Endothelial cell of umbilical vein (primary cell): ENCODE measurements around the gene SCAF11. TPM values are rescaled to one million over a fixed set of nuclear protein-coding genes. Genes with fewer than 3 reads are reported as not detected.

Source experiments
- BruUV-seq: library from RNA; stranded (reverse); fragments of 400-500 nt; replicated peaks from 2 replicates; lab custom pipeline; 2021; lab: Mats Ljungman, UMichigan
- CTCF ChIA-PET: fragments of 300-600, 350-600 bp; sonication (Branson Sonifier 250); formaldehyde crosslinking; loops from one replicate; lab custom pipeline; 2021; ENCODE audit warnings: antibody characterized with exemption, inconsistent platforms; lab: Charles Lee
- POLR2A ChIA-PET: fragments of 300-600, 350-600 bp; sonication (Branson Sonifier 250); formaldehyde crosslinking; loops from one replicate; lab custom pipeline; 2021; ENCODE audit warnings: antibody characterized with exemption, inconsistent platforms; lab: Charles Lee
- DNase-seq: peaks from one replicate; pipeline ENCODE4 v3.0.0-alpha.2; 2011; ENCODE audit warnings: low read depth, low spot score
- FAIRE-seq: peaks from 2 replicates; lab custom pipeline; 2011; peaks lifted over from hg19 to GRCh38; lab: Jason Lieb, UNC
- H2AFZ ChIP-seq: 2 replicates; pipeline ENCODE4 v1.6.0; 2012; ENCODE audit warnings: low read depth, low read length, control low read depth, inconsistent platforms
- H3K27ac ChIP-seq: 2 replicates; pipeline ENCODE4 v1.5.1; 2011; ENCODE audit warnings: low read depth, mild to moderate bottlenecking, control low read depth, low read length, moderate library complexity; ENCODE audit not compliant: insufficient read depth
- H3K27me3 ChIP-seq, 2 experiments: 2 replicates each; pipeline versions ENCODE4 v1.6.0 to v1.6.1; 2011; ENCODE audit warnings: low read length in 2 of 2, mixed read lengths in 1 of 2; ENCODE audit not compliant: control insufficient read depth in 2 of 2, insufficient read depth in 2 of 2
- H3K36me3 ChIP-seq, 2 experiments: 2 replicates in 1 of 2; 3 replicates in 1 of 2; pipeline ENCODE4 v1.5.1; 2011; ENCODE audit warnings: low read length in 2 of 2, mild to moderate bottlenecking in 1 of 2, moderate library complexity in 1 of 2; ENCODE audit not compliant: control insufficient read depth in 2 of 2, insufficient read depth in 2 of 2; ENCODE audit errors: extremely low read depth in 1 of 2
- H3K4me1 ChIP-seq: 3 replicates; pipeline ENCODE4 v1.5.1; 2011; ENCODE audit warnings: mild to moderate bottlenecking, low read length; ENCODE audit not compliant: control insufficient read depth, insufficient read depth; ENCODE audit errors: extremely low read depth
- H3K4me2 ChIP-seq: 2 replicates; pipeline ENCODE4 v1.6.1; 2011; ENCODE audit warnings: low read length, control low read depth, mixed read lengths; ENCODE audit not compliant: insufficient read depth
- H3K4me3 ChIP-seq, 3 experiments: fragments of 200-600 bp in 1 of 3; sonication (generic), shearing (Covaris generic) in 1 of 3; replicated peaks in 1 of 3; 2 replicates each; pipeline ENCODE4 v1.5.1; 2011 to 2016; ENCODE audit warnings: control low read depth in 3 of 3, low read length in 3 of 3, mild to moderate bottlenecking in 2 of 3, inconsistent platforms in 1 of 3, low read depth in 1 of 3, moderate library complexity in 1 of 3; ENCODE audit not compliant: insufficient read depth in 1 of 3
- H3K79me2 ChIP-seq: 2 replicates; pipeline ENCODE4 v1.6.0; 2012; ENCODE audit warnings: low read length, inconsistent platforms; ENCODE audit not compliant: control insufficient read depth, insufficient read depth
- H3K9ac ChIP-seq: replicated peaks from 2 replicates; pipeline ENCODE3; 2011; ENCODE audit warnings: low read length, control low read depth; ENCODE audit not compliant: insufficient read depth; ENCODE audit errors: extremely low read depth
- H3K9me1 ChIP-seq: replicated peaks from 3 replicates; pipeline ENCODE4 v1.6.0; 2011; ENCODE audit warnings: mild to moderate bottlenecking, low read length; ENCODE audit not compliant: control insufficient read depth, insufficient read depth; ENCODE audit errors: extremely low read depth
- H3K9me3 ChIP-seq: replicated peaks from 2 replicates; pipeline ENCODE4 v1.5.1; 2012; ENCODE audit warnings: low read length, inconsistent platforms; ENCODE audit not compliant: control insufficient read depth, insufficient read depth
- H4K20me1 ChIP-seq: replicated peaks from 2 replicates; pipeline ENCODE3; 2011; ENCODE audit warnings: mild to moderate bottlenecking, low read length; ENCODE audit not compliant: control insufficient read depth, insufficient read depth; ENCODE audit errors: extremely low read depth
- EZH2 ChIP-seq: IDR thresholded peaks from 2 replicates; pipeline ENCODE4 v1.6.1; 2012; ENCODE audit warnings: borderline replicate concordance, low read depth, mild to moderate bottlenecking, moderate library complexity, low read length, inconsistent platforms; ENCODE audit not compliant: severe bottlenecking
- FOS ChIP-seq: IDR thresholded peaks from 2 replicates; pipeline ENCODE4 v1.6.1; 2011; ENCODE audit warnings: mild to moderate bottlenecking, low read length, moderate library complexity, borderline replicate concordance; ENCODE audit not compliant: insufficient read depth
- GATA2 ChIP-seq: IDR thresholded peaks from 2 replicates; pipeline ENCODE4 v1.7.0; 2011; ENCODE audit warnings: low read depth, mild to moderate bottlenecking, moderate library complexity, mixed read lengths, low read length; ENCODE audit not compliant: insufficient read length, insufficient read depth
- JUN ChIP-seq: IDR thresholded peaks from 2 replicates; pipeline ENCODE4 v1.6.1; 2011; ENCODE audit warnings: borderline replicate concordance, low read depth; ENCODE audit not compliant: insufficient read length, insufficient read depth
- MYC ChIP-seq: IDR thresholded peaks from one replicate; pipeline ENCODE4 v1.6.1; 2011; ENCODE audit warnings: mild to moderate bottlenecking, low read depth, low read length
- POLR2A ChIP-seq: IDR thresholded peaks from 2 replicates; pipeline ENCODE4 v1.6.1; 2012; ENCODE audit warnings: low read depth, mild to moderate bottlenecking, control low read depth, low read length
- POLR2AphosphoS5 ChIP-seq: IDR thresholded peaks from 2 replicates; pipeline ENCODE4 v1.6.1; 2012; ENCODE audit warnings: low read depth, mild to moderate bottlenecking, control low read depth, low read length, moderate library complexity; ENCODE audit not compliant: insufficient read depth
- dilution Hi-C: fragments of 300-500 bp; cut with MboI; formaldehyde crosslinking; loops from one replicate; pipeline ENCODE4 v1.15.0; 2019; ENCODE audit warnings: low sequenced_read_pairs; ENCODE audit not compliant: extremely low pct_ligation_motif_present
- intact Hi-C: fragments of 100-400 bp; cut with micrococcal nuclease; formaldehyde crosslinking; loops from one replicate; pipeline ENCODE4 v1.10.0; 2022
- polyA plus RNA-seq, 4 experiments: library from polyadenylated mRNA; depleted of rRNA in 3 of 4; stranded (reverse) in 3 of 4; unstranded in 1 of 4; fragments of >200 nt; gene quantifications; 2 replicates each; pipeline versions ENCODE4 v1.2.1 to v1.2.3, GENCODE V29; 2011 to 2012; ENCODE audit warnings: missing spikeins in 1 of 4
- total RNA-seq: library from RNA; stranded (reverse); gene quantifications from 2 replicates; pipeline ENCODE4 v1.2.3, GENCODE V29; 2021
- TF ChIP-seq, protein P1 (sequence below), 2 donors: IDR thresholded peaks; 1 replicate in 1 of 2; 2 replicates in 1 of 2; pipeline ENCODE4 v1.5.1; 2011; ENCODE audit warnings: low read length in 2 of 2, mild to moderate bottlenecking in 2 of 2, moderate library complexity in 2 of 2, control low read depth in 1 of 2, inconsistent platforms in 1 of 2, low read depth in 1 of 2; ENCODE audit not compliant: insufficient read depth in 1 of 2; ENCODE audit errors: extremely low read depth in 1 of 2

Gene SCAF11
- total and polyA plus RNA-seq, 2 donors (not counting 3 experiments of a cell fraction or from before 2014, with no cell fraction given): 20.9 to 109 TPM

GRCh38 chr12:45909041-45909713 lies 81.2 kb downstream of the SCAF11 start:
- H3K9me3 ChIP-seq: no peaks in the 10 kb centered on the region
- H3K4me2 ChIP-seq: no peak overlapping the region
- H3K27me3 ChIP-seq: no peaks in the 10 kb centered on the region
- no peaks in the 10 kb centered on the region for H3K9me1 ChIP-seq
- TF ChIP-seq FOS (no peak), MYC (no peak), POLR2AphosphoS5 (no peak), JUN (no peak), POLR2A (no peak), EZH2 (no peak), GATA2 (no peak)
- TF ChIP-seq, protein P1, sequence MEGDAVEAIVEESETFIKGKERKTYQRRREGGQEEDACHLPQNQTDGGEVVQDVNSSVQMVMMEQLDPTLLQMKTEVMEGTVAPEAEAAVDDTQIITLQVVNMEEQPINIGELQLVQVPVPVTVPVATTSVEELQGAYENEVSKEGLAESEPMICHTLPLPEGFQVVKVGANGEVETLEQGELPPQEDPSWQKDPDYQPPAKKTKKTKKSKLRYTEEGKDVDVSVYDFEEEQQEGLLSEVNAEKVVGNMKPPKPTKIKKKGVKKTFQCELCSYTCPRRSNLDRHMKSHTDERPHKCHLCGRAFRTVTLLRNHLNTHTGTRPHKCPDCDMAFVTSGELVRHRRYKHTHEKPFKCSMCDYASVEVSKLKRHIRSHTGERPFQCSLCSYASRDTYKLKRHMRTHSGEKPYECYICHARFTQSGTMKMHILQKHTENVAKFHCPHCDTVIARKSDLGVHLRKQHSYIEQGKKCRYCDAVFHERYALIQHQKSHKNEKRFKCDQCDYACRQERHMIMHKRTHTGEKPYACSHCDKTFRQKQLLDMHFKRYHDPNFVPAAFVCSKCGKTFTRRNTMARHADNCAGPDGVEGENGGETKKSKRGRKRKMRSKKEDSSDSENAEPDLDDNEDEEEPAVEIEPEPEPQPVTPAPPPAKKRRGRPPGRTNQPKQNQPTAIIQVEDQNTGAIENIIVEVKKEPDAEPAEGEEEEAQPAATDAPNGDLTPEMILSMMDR (IDR thresholded peaks at IDR 0.05; ENCODE audit: extremely low read depth in 1 of 2, insufficient read depth in 1 of 2, low read depth in 1 of 2, low read length in 2 of 2): no peak
- DNase-seq: no peak
- H3K4me1 ChIP-seq: peaks cover 4% of the 10 kb centered on the region
- H3K36me3 ChIP-seq: peaks cover 0 to 2% of the 10 kb centered on the region in 2 experiments
- intact Hi-C loops: no loop called here
- ChIA-PET POLR2A (no interaction called here), CTCF (no interaction called here)
- FAIRE-seq: no peak
- no peak overlapping the region for H2AFZ ChIP-seq
- dilution Hi-C loops: no loop called here
- H3K4me3 ChIP-seq: no peak overlapping the region
- no peaks in the 10 kb centered on the region for H3K79me2 ChIP-seq
- H4K20me1 ChIP-seq: no peaks in the 10 kb centered on the region
- H3K9ac ChIP-seq: no peak overlapping the region
- BruUV-seq: no TSS peak
- H3K27ac ChIP-seq: no peak overlapping the region
